Measurements from ENCODE around the gene BMP10.

BMP10 gene

DNA sequence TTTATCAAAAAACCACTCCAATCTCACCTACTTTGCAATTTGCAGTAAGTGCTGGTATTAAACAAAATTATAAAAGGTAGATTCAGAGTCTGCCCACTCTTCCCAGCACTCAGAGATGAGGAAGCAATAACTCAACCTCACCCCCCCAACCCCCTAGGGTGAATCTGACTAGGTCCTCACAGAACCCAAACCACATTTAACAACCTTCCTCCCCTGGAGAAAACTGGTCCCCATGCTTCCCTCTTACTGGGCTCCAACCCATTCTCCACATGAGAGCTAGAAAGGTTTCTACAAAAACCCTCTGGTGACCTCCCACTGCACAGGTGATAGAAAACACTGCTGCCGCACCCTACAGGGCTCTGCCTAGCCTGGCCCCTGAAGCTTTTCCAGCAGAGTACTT is 40.5 kb upstream of the BMP10 start:
- Histone ChIP-seq H2AFZ (ENCODE audit: low read depth, low read length) (peak overlapping the region; percentile 4; the same call in 1 of the 2 replicates), H3K9ac (ENCODE audit: low read depth, low read length) (peak overlapping the region; percentile 60), H3K4me1 (ENCODE audit: insufficient read depth, low read length) (peaks cover 90% of the 10 kb centered on the region), H3K27ac (ENCODE audit: low read length) (peak overlapping the region; percentile 95), H3K79me2 (ENCODE audit: insufficient read depth, low read length) (peaks cover 12% of the 10 kb centered on the region), H3K36me3 (ENCODE audit: insufficient read depth, low read length) (no peaks in the 10 kb centered on the region), H3K4me3 (ENCODE audit: low read depth in 1 of 2, low read length in 2 of 2) (peak overlapping the region in 1 of 2 experiments; percentile 37; a peak in 2 of 4 replicates), H3K4me2 (ENCODE audit: insufficient read depth, low read length) (peak overlapping the region; percentile 52), H3K9me3 (ENCODE audit: insufficient read depth, low read length, severe bottlenecking) (no peaks in the 10 kb centered on the region), H4K20me1 (ENCODE audit: insufficient read depth, low read length) (no peaks in the 10 kb centered on the region), H3K27me3 (ENCODE audit: insufficient read depth, low read length, poor library complexity) (no peaks in the 10 kb centered on the region)
- no peak for TF ChIP-seq EZH2 (IDR thresholded peaks at IDR 0.05; ENCODE audit: borderline replicate concordance, low read depth, low read length, severe bottlenecking)
- TF ChIP-seq, protein P1, sequence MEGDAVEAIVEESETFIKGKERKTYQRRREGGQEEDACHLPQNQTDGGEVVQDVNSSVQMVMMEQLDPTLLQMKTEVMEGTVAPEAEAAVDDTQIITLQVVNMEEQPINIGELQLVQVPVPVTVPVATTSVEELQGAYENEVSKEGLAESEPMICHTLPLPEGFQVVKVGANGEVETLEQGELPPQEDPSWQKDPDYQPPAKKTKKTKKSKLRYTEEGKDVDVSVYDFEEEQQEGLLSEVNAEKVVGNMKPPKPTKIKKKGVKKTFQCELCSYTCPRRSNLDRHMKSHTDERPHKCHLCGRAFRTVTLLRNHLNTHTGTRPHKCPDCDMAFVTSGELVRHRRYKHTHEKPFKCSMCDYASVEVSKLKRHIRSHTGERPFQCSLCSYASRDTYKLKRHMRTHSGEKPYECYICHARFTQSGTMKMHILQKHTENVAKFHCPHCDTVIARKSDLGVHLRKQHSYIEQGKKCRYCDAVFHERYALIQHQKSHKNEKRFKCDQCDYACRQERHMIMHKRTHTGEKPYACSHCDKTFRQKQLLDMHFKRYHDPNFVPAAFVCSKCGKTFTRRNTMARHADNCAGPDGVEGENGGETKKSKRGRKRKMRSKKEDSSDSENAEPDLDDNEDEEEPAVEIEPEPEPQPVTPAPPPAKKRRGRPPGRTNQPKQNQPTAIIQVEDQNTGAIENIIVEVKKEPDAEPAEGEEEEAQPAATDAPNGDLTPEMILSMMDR (IDR thresholded peaks at IDR 0.05; ENCODE audit: borderline replicate concordance, extremely low read depth, low read length, poor library complexity, severe bottlenecking), result peak; percentile 22
- DNase-seq, result peak; percentile 61
- ATAC-seq (ENCODE audit: insufficient read depth, low read depth), result peak; percentile 1; the same call in 1 of the 3 replicates

- Histone ChIP-seq H3K9me3 (ENCODE audit: insufficient read depth, low read length, severe bottlenecking) (no peaks in the 10 kb centered on the region), H3K36me3 (ENCODE audit: insufficient read depth, low read length) (no peaks in the 10 kb centered on the region), H3K4me3 (ENCODE audit: low read depth in 1 of 2, low read length in 2 of 2) (peak overlapping the region in 1 of 2 experiments; percentile 37; a peak in 2 of 4 replicates), H4K20me1 (ENCODE audit: insufficient read depth, low read length) (no peaks in the 10 kb centered on the region), H3K79me2 (ENCODE audit: insufficient read depth, low read length) (peaks cover 12% of the 10 kb centered on the region), H3K4me2 (ENCODE audit: insufficient read depth, low read length) (peak overlapping the region; percentile 52), H2AFZ (ENCODE audit: low read depth, low read length) (no peak overlapping the region; the same call in 1 of the 2 replicates), H3K27me3 (ENCODE audit: insufficient read depth, low read length, poor library complexity) (no peaks in the 10 kb centered on the region), H3K27ac (ENCODE audit: low read length) (peak overlapping the region; percentile 95), H3K9ac (ENCODE audit: low read depth, low read length) (peak overlapping the region; percentile 60), H3K4me1 (ENCODE audit: insufficient read depth, low read length) (peaks cover 95% of the 10 kb centered on the region)
- ATAC-seq (ENCODE audit: insufficient read depth, low read depth) (no peak), DNase-seq (peak; percentile 37)
- TF ChIP-seq, protein P1 (IDR thresholded peaks at IDR 0.05; ENCODE audit: borderline replicate concordance, extremely low read depth, low read length, poor library complexity, severe bottlenecking), result no peak
- TF ChIP-seq EZH2 (IDR thresholded peaks at IDR 0.05; ENCODE audit: borderline replicate concordance, low read depth, low read length, severe bottlenecking), result no peak
Observed at GRCh38 chr2:68911246-68911645, 40.0 kb upstream of the BMP10 start.

- H2AFZ ChIP-seq (ENCODE audit: low read depth, low read length), result peak overlapping the region; percentile 21; the same call in 1 of the 2 replicates
- H3K9me3 ChIP-seq (ENCODE audit: insufficient read depth, low read length, severe bottlenecking), result no peaks in the 10 kb centered on the region
- no peak for TF ChIP-seq EZH2 (IDR thresholded peaks at IDR 0.05; ENCODE audit: borderline replicate concordance, low read depth, low read length, severe bottlenecking)
- TF ChIP-seq, protein P1 (IDR thresholded peaks at IDR 0.05; ENCODE audit: borderline replicate concordance, extremely low read depth, low read length, poor library complexity, severe bottlenecking), result peak; percentile 97
- H3K27ac ChIP-seq (ENCODE audit: low read length), result peak overlapping the region; percentile 95
- H4K20me1 ChIP-seq (ENCODE audit: insufficient read depth, low read length), result no peaks in the 10 kb centered on the region
- peak overlapping the region; percentile 52 for H3K4me2 ChIP-seq (ENCODE audit: insufficient read depth, low read length)
- H3K36me3 ChIP-seq (ENCODE audit: insufficient read depth, low read length), result no peaks in the 10 kb centered on the region
- peak overlapping the region; percentile 60 for H3K9ac ChIP-seq (ENCODE audit: low read depth, low read length)
- no peaks in the 10 kb centered on the region for H3K27me3 ChIP-seq (ENCODE audit: insufficient read depth, low read length, poor library complexity)
- peaks cover 99% of the 10 kb centered on the region for H3K4me1 ChIP-seq (ENCODE audit: insufficient read depth, low read length)
- H3K4me3 ChIP-seq (ENCODE audit: low read depth in 1 of 2, low read length in 2 of 2), result peak overlapping the region in 1 of 2 experiments; percentile 37; a peak in 2 of 4 replicates
- peak; percentile 89 for DNase-seq
- H3K79me2 ChIP-seq (ENCODE audit: insufficient read depth, low read length), result peaks cover 12% of the 10 kb centered on the region
- ATAC-seq (ENCODE audit: insufficient read depth, low read depth), result no peak
Observed at GRCh38 chr2:68909793-68910674, 38.8 kb upstream of the BMP10 start.

Data from DND-41 (cell line).